HepG2 (cell line): ENCODE measurements around the gene ARL6IP4. TPM values are rescaled to one million over a fixed set of nuclear protein-coding genes. Genes with fewer than 3 reads are reported as not detected.

ENCODE experiments used
- CCDC6 ChIP-seq: sonication (generic); formaldehyde crosslinking; IDR thresholded peaks from 2 replicates; pipeline ENCODE4 v1.8.1; 2022; ENCODE audit warnings: mild to moderate bottlenecking, missing genetic modification reagents, moderate library complexity
- DRAP1 ChIP-seq: IDR thresholded peaks from 2 replicates; pipeline ENCODE4 v1.6.1; 2016; ENCODE audit warnings: missing genetic modification reagents, missing compliant biosample characterization
- IRX3 ChIP-seq: sonication (generic); formaldehyde crosslinking; IDR thresholded peaks from 2 replicates; pipeline ENCODE4 v1.8.1; 2023; ENCODE audit warnings: mild to moderate bottlenecking, low read depth, missing genetic modification reagents, borderline replicate concordance
- KIAA2018 ChIP-seq: sonication (generic); formaldehyde crosslinking; IDR thresholded peaks from 2 replicates; pipeline ENCODE4 v1.5.0; 2020; ENCODE audit warnings: mild to moderate bottlenecking, missing genetic modification reagents, borderline replicate concordance
- LBX2 ChIP-seq: sonication (generic); formaldehyde crosslinking; IDR thresholded peaks from 2 replicates; pipeline ENCODE4 v1.5.0; 2020; ENCODE audit warnings: missing genetic modification reagents, mild to moderate bottlenecking, borderline replicate concordance
- NFE2L2 ChIP-seq: fragments of 150-350 bp; IDR thresholded peaks from 2 replicates; pipeline ENCODE4 v1.6.1; 2014; ENCODE audit warnings: low read length
- NR2C2 ChIP-seq: sonication (generic); formaldehyde crosslinking; IDR thresholded peaks from 2 replicates; pipeline ENCODE4 v1.4.0; 2020; ENCODE audit warnings: missing genetic modification reagents, mild to moderate bottlenecking, moderate library complexity, borderline replicate concordance
- PCBP1 ChIP-seq: fragments of 200-400 bp; formaldehyde crosslinking; IDR thresholded peaks from 2 replicates; pipeline ENCODE4 v1.6.1; 2017; ENCODE audit warnings: mild to moderate bottlenecking, low read depth, low read length, borderline replicate concordance
- SP1 ChIP-seq, 2 experiments: fragments of 450-650 bp in 1 of 2; sonication (generic) in 1 of 2; formaldehyde crosslinking in 1 of 2; IDR thresholded peaks; 2 replicates each; pipeline versions ENCODE4 v1.4.0 to v1.6.1; 2016 to 2020; ENCODE audit warnings: missing genetic modification reagents in 1 of 2
- SP2 ChIP-seq: sonication (generic); formaldehyde crosslinking; IDR thresholded peaks from 2 replicates; pipeline ENCODE4 v1.5.1; 2020; ENCODE audit warnings: mild to moderate bottlenecking, missing genetic modification reagents
- TFDP1 ChIP-seq: IDR thresholded peaks from 2 replicates; pipeline ENCODE4 v1.6.1; 2016; ENCODE audit warnings: missing compliant biosample characterization, missing genetic modification reagents, borderline replicate concordance
- ZEB1 ChIP-seq: IDR thresholded peaks from 2 replicates; pipeline ENCODE4 v1.6.1; 2012; ENCODE audit warnings: mild to moderate bottlenecking, low read depth, inconsistent platforms; ENCODE audit not compliant: insufficient replicate concordance
- ZFP37 ChIP-seq: sonication (generic); formaldehyde crosslinking; IDR thresholded peaks from 2 replicates; pipeline ENCODE4 v1.4.0; 2020; ENCODE audit warnings: missing genetic modification reagents, borderline replicate concordance
- ZNF572 ChIP-seq: sonication (generic); formaldehyde crosslinking; IDR thresholded peaks from 2 replicates; pipeline ENCODE4 v1.5.1; 2020; ENCODE audit warnings: mild to moderate bottlenecking, missing genetic modification reagents
- ZNF619 ChIP-seq: sonication (generic); formaldehyde crosslinking; IDR thresholded peaks from 2 replicates; pipeline ENCODE4 v1.4.0; 2020; ENCODE audit warnings: mild to moderate bottlenecking, missing genetic modification reagents
- polyA plus RNA-seq, 8 experiments: library from polyadenylated mRNA; depleted of rRNA in 3 of 8; stranded (reverse) in 7 of 8; unstranded in 1 of 8; fragments of >200 nt; fragmentation: Illumina TruSeq in 4 of 8; extraction: Trizol in 4 of 8; gene quantifications; 2 replicates each; pipeline versions ENCODE4 v1.2.1 to v1.2.3, GENCODE V29; 2011 to 2016; ENCODE audit warnings: low read depth in 4 of 8, missing spikeins in 1 of 8, mixed read lengths in 1 of 8; ENCODE audit not compliant: insufficient read depth in 1 of 8
- total RNA-seq, 5 experiments: library from RNA; depleted of rRNA; stranded (reverse); fragments of >200 nt; fragmentation: Illumina TruSeq; extraction: Trizol; gene quantifications; 2 replicates each; pipeline ENCODE4 v1.2.3, GENCODE V29; 2016; ENCODE audit warnings: low read depth in 1 of 5
- TF ChIP-seq, protein P1 (sequence below): sonication (generic); formaldehyde crosslinking; IDR thresholded peaks from 2 replicates; pipeline ENCODE4 v1.4.0; 2020; ENCODE audit warnings: missing genetic modification reagents

ARL6IP4 gene
- total and polyA plus RNA-seq, 2 of the 13 experiments (the other 11 are each of a cell fraction or from before 2014, with no cell fraction given): 155 to 220 TPM

- TF ChIP-seq LBX2 (CRISPR knock-in tag) (no peak), SP1 (IDR thresholded peaks at IDR 0.05) (no peak), SP1 (CRISPR knock-in tag; IDR thresholded peaks at IDR 0.05) (peak; percentile 63), CCDC6 (CRISPR knock-in tag) (no peak), DRAP1 (CRISPR knock-in tag) (0 out of 2 replicates have a peak, but pooled peaks have one; percentile 48), ZEB1 (peak; percentile 27), IRX3 (CRISPR knock-in tag) (no peak), ZNF572 (CRISPR knock-in tag) (0 out of 2 replicates have a peak, but pooled peaks have one; percentile 13), SP2 (CRISPR knock-in tag) (0 out of 2 replicates have a peak, but pooled peaks have one; percentile 30), ZFP37 (CRISPR knock-in tag) (no peak), PCBP1 (0 out of 2 replicates have a peak, but pooled peaks have one; percentile 44), KIAA2018 (CRISPR knock-in tag) (0 out of 2 replicates have a peak, but pooled peaks have one; percentile 33), ZNF619 (CRISPR knock-in tag) (peak; percentile 39; the same call in 1 of the 2 replicates), NR2C2 (CRISPR knock-in tag) (peak; percentile 17; the same call in 1 of the 2 replicates), TFDP1 (CRISPR knock-in tag) (no peak; the same call in 1 of the 2 replicates), NFE2L2 (no peak)
- TF ChIP-seq, protein P1, sequence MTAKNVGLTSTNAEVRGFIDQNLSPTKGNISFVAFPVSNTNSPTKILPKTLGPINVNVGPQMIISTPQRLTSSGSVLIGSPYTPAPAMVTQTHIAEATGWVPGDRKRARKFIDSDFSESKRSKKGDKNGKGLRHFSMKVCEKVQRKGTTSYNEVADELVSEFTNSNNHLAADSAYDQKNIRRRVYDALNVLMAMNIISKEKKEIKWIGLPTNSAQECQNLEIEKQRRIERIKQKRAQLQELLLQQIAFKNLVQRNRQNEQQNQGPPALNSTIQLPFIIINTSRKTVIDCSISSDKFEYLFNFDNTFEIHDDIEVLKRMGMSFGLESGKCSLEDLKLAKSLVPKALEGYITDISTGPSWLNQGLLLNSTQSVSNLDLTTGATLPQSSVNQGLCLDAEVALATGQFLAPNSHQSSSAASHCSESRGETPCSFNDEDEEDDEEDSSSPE: peak; percentile 77
Measured at GRCh38 chr12:122974892-122975789, 5.3 kb upstream of the ARL6IP4 start, which contains the start of gene OGFOD2 (continued).
